Measurements from ENCODE around the gene OCSTAMP.

DNA sequence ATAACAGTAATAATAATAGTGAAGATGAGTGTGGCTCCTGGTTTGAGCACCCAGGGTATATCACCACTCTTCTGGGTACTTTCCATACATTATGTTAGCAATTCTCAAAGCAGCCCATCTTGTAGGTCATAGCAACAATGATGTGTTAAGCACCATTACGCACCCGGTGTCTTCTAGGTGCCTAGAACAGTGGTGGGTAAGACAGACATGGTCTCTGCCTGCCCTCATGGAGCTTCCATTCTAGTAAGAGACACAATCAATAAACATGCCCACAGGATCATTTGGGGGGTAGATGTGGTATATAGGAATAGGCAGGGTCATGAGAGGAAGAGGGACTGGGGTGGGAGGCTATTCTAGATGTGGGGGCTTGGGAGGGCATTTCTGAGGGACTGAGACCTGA lies 21.0 kb upstream of the OCSTAMP start:
- TF ChIP-seq, protein P1, sequence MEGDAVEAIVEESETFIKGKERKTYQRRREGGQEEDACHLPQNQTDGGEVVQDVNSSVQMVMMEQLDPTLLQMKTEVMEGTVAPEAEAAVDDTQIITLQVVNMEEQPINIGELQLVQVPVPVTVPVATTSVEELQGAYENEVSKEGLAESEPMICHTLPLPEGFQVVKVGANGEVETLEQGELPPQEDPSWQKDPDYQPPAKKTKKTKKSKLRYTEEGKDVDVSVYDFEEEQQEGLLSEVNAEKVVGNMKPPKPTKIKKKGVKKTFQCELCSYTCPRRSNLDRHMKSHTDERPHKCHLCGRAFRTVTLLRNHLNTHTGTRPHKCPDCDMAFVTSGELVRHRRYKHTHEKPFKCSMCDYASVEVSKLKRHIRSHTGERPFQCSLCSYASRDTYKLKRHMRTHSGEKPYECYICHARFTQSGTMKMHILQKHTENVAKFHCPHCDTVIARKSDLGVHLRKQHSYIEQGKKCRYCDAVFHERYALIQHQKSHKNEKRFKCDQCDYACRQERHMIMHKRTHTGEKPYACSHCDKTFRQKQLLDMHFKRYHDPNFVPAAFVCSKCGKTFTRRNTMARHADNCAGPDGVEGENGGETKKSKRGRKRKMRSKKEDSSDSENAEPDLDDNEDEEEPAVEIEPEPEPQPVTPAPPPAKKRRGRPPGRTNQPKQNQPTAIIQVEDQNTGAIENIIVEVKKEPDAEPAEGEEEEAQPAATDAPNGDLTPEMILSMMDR (IDR thresholded peaks at IDR 0.05) = no peak
- no peak for TF ChIP-seq ZFX (IDR thresholded peaks at IDR 0.05; ENCODE audit: borderline replicate concordance)

All from 22Rv1 (cell line).